NB4 (cell line): Measurements from ENCODE around the gene CBFA2T3.

Experiments used
- CTCF ChIP-seq: IDR thresholded peaks from one replicate; pipeline ENCODE4 v1.5.1; 2012; ENCODE audit warnings: low read depth, low read length
- MYC ChIP-seq: IDR thresholded peaks from 2 replicates; pipeline ENCODE4 v1.6.1; 2011; ENCODE audit warnings: low read depth, low read length
- POLR2A ChIP-seq: IDR thresholded peaks from 2 replicates; pipeline ENCODE4 v1.6.1; 2011; ENCODE audit warnings: mild to moderate bottlenecking; ENCODE audit not compliant: insufficient read length; ENCODE audit errors: extremely low read depth

GRCh38 chr16:88888057-88888456 is 89.0 kb downstream of the CBFA2T3 start:
- no peak for TF ChIP-seq CTCF
- TF ChIP-seq POLR2A = no peak
- TF ChIP-seq MYC = no peak
